Fibroblast of pulmonary artery (primary cell): Measurements from ENCODE around the gene SORCS2.
A peak's percentile ranks its signal among the peaks of the same experiment; 100 is the strongest.

Experiments
- DNase-seq: peaks from one replicate; pipeline ENCODE4 v3.0.0-alpha.2; 2010; ENCODE audit warnings: low read depth
- H3K4me3 ChIP-seq: replicated peaks from 2 replicates; pipeline ENCODE4 v1.5.1; 2011; ENCODE audit warnings: low read depth, mild to moderate bottlenecking, control low read depth, low read length, moderate library complexity
- TF ChIP-seq, protein P1 (sequence below): IDR thresholded peaks from 2 replicates; pipeline ENCODE4 v1.5.1; 2011; ENCODE audit warnings: mild to moderate bottlenecking, control low read depth, low read length, inconsistent platforms; ENCODE audit errors: missing control alignments

The SORCS2 gene

DNA sequence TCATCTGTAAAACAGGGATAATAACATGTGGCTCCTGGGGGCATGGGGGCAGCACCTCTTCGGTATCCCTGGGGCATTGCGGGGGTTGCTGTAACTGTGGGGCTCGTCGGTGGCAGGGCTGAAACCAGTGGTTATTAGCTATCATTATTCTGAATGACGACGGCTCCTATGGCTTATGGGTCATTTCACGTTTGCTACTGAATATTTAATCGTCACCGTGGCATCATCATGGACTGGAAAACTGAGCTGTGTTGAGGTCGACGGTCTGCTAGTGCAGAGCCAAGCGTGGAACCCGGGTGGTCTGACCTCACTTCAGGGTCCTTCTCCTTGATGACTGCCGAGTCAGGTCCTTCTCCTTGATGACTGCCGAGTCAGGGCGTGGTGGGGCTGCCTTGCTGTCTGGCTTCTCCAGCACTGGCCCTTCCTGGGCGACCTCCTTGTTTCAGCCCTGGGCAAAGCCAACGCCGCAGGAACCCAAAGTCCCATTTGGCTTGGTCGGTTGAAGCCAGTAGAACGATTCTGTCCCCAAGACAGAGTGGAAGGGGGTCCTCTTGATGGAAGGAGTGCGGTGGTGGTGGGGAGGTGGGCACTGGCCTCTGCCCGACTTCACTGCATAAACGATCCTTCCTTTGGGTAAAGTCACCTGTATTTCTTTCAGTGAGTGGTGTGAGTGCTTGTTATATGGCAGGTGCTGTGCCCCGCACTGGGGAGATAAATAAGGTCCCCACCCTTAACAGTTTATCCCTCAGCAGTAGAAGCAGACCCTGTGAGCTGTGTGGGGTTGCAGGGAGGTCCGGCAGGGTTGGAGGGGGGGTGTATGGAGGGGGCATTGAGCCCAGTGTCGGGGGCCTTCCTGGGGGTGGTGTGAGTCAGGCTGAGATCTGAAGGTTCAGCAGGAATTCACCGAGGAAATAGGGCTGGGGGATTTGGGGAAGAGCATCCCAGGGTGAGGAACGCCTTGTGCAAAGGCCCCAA, 201.6 kb downstream of the SORCS2 start:
- TF ChIP-seq, protein P1, sequence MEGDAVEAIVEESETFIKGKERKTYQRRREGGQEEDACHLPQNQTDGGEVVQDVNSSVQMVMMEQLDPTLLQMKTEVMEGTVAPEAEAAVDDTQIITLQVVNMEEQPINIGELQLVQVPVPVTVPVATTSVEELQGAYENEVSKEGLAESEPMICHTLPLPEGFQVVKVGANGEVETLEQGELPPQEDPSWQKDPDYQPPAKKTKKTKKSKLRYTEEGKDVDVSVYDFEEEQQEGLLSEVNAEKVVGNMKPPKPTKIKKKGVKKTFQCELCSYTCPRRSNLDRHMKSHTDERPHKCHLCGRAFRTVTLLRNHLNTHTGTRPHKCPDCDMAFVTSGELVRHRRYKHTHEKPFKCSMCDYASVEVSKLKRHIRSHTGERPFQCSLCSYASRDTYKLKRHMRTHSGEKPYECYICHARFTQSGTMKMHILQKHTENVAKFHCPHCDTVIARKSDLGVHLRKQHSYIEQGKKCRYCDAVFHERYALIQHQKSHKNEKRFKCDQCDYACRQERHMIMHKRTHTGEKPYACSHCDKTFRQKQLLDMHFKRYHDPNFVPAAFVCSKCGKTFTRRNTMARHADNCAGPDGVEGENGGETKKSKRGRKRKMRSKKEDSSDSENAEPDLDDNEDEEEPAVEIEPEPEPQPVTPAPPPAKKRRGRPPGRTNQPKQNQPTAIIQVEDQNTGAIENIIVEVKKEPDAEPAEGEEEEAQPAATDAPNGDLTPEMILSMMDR, result no peak
- no peak for DNase-seq
- no peak overlapping the region for H3K4me3 ChIP-seq

DNA sequence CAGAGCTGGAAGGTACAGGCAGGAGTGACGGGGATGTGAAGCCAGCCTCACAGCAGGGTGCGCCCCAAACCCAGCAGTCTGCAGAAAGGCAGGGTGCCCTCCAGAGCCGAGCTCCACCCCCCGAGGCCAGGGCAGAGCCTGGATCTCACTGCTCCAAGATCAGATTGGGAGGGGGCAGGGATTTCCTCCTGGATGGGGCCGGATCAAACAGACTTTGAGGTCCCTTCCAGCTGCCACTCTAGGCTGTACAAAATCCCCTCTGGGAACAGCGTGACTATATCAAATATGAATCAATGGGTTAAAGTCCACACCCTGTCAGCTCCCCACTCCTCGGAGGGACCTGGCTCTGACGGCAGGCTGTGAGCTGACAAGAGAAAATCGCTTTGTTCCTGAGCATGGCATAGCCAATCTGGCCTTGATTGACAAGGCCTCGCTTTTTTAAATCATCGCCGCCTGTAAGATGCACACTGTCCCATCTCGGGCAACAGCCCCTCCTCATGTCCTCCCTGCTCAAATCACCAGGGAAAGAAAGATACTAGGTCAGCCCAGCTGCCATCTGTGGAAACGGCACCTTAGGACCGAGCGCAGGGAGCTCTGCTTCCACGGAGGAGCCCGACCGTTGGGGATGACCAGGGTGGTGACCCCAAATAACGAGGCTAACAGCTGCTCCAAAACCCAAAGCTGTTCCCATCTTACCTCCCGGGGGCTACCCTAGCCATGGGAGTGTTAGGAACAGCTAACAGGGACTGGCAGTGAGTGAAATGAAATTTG, 202.5 kb downstream of the SORCS2 start:
- TF ChIP-seq, protein P1, result no peak
- no peak overlapping the region for H3K4me3 ChIP-seq
- no peak for DNase-seq

DNA sequence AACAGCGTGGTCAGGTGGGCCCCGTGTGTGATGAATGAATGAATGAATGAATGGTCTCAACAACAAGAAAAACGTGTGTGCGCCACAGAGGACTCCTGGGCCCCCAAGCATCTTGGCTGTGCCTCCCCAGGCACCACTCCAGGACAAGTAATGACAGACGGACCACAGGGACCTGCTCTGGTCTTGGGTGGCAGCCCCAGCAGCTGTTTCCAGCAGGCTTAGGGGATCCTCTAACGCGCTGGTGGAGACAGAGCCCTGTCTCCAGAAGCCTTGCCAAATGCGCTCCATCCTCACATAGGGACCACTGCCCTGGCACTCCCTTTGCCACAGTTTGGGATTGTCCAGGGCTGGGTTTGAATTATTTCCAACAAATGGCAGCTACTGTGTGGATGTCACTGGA, 203.3 kb downstream of the SORCS2 start:
- TF ChIP-seq, protein P1, result no peak
- no peak overlapping the region for H3K4me3 ChIP-seq
- no peak for DNase-seq

DNA sequence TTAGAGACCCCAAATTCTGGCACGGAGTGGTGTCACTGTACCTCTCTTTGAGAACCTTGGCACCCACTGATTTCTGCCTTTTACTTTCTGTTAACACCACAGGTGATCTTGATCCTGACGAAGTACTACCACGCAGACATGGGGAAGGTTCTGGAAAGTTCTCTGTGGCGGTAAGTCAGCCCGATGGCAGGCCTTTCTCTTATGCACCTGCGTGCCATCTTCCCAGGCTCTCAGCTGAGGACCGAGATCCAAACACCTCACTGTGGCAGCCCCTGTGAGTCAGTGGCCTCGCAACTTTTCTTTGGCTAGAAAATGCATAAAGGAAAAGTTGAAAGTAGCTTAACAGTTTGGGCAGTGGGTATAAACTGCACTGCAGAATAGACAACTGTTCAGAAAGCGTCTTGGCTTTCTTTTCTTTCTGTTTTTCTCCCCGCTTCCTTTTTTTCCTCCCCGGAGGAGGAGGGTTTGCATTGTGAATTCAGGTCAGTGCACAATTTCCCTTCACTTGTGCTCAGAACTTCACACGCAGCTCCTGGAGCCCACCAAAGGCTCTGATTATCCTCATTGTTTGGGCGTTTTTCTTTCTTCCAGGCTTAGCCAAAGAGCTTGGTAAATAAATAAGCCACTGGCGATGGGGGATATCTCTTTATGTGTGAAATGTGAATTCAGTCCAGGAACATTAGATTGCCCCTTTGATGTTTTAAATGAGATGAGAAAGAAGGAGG, 204.0 kb downstream of the SORCS2 start:
- no peak for DNase-seq
- TF ChIP-seq, protein P1, result no peak
- H3K4me3 ChIP-seq, result no peak overlapping the region

DNA sequence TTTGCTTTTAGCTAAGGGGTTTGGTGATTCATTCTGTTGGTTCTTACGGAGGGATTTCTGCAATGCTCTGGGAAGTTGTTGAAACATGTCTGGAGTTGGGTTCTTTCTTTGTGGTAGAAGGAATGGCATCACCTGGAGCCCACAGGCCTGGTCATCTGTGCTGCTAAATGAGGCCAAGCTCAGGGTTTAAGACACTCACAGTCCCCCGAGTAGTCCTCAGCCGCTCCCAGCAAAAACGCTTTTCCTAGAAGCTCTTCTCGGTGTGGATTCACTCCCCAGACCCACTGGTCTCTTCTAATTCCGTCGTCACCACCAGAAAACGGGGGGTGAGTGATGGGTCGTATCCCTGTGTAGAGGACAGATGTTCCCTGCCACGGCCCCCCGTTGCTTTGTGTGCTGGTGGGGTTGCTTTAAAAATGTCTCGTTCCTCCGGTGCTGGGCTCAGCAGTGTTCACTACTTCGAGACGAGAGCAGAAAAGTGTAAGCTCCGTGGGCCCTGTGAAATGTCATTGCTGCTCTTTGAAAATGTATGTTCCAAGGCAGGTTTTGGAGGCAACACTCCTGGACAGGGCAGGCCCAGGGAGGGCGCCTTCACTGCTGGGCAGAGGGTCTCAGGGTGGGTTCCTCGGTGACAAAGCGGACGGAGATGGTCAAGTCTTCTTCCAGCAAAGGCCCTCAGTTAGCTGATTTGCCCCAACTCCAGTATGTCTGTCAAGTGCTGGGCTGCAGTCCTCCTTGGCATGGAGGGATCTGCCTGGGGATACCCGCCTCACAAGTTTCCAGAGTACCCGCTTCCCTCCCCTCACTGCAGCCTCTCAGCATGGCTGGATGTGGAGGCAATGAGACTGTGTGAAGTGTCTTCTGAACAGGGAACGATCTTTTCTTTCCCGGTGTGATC, 205.1 kb downstream of the SORCS2 start:
- TF ChIP-seq, protein P1, result no peak
- DNase-seq, result no peak
- no peak overlapping the region for H3K4me3 ChIP-seq

DNA sequence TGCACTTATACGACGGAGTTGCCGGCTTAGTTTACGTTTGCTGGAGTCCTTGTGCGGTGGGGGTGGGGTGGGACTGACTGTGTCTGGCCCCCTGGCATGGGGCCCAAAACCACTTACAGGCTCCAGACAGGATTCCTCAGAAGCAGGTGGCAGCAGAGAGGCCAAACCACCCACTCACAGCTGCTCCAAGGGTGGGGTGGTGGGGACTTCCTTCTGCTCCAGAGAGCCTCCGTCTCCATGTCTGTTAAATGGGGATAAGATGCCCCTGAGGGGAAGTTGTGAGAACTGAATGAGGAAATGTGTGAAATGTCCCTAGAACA, 205.7 kb downstream of the SORCS2 start:
- H3K4me3 ChIP-seq, result no peak overlapping the region
- TF ChIP-seq, protein P1, result no peak
- peak; percentile 3 for DNase-seq
